Right lobe of liver (tissue), 4 donors: ENCODE data around the gene CASZ1.

ENCODE experiments used
- POLR2A ChIP-seq: fragments of 450-650 bp; IDR thresholded peaks from one replicate; pipeline ENCODE4 v1.6.1; 2017; ENCODE audit warnings: antibody characterized with exemption, mild to moderate bottlenecking
- TF ChIP-seq, protein P1 (sequence below), 4 donors: fragments of 200-600 bp in 3 of 4; fragments of 450-650 bp in 1 of 4; IDR thresholded peaks; one replicate each; pipeline versions ENCODE4 v1.5.1 to v1.8.0; 2016 to 2022; ENCODE audit warnings: antibody characterized with exemption in 4 of 4, mild to moderate bottlenecking in 2 of 4
- donor health status: DM: no; HTN: no; CAD: no.
- donor health status: DM: no; HTN: no; CAD: no.
- donor health status: DM: no; HTN: yes; CAD: no.

DNA sequence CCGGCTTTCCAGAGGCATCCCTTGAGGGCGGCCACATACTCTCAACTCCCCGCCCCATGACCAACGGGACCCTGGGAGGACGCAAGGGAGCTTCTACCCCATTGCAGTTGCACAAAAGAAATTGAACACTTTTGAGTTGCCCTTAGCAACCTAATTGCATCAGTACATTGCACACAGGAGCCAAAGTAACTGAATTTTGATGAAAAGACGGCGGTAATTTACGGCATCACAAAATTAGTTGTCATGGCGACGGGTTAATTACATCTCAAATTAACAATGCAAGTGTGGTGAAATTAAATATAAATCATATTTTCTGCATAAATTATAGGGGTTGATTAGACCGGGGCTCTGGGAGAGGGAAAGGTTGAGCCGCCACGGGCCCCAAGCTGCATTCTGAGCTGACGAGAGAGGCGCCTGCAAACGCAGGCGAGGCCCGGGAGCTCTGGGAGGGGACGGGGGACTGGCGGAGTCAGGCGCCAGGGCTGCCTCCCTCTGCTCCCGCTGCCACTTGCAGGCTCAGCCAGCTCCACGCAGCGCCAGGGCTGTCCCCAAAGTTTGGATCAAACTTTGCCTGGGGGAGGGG is 61.4 kb downstream of the CASZ1 start:
- TF ChIP-seq, protein P1, sequence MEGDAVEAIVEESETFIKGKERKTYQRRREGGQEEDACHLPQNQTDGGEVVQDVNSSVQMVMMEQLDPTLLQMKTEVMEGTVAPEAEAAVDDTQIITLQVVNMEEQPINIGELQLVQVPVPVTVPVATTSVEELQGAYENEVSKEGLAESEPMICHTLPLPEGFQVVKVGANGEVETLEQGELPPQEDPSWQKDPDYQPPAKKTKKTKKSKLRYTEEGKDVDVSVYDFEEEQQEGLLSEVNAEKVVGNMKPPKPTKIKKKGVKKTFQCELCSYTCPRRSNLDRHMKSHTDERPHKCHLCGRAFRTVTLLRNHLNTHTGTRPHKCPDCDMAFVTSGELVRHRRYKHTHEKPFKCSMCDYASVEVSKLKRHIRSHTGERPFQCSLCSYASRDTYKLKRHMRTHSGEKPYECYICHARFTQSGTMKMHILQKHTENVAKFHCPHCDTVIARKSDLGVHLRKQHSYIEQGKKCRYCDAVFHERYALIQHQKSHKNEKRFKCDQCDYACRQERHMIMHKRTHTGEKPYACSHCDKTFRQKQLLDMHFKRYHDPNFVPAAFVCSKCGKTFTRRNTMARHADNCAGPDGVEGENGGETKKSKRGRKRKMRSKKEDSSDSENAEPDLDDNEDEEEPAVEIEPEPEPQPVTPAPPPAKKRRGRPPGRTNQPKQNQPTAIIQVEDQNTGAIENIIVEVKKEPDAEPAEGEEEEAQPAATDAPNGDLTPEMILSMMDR (IDR thresholded peaks at IDR 0.05) = no peak
- no peak for TF ChIP-seq POLR2A
